ENCODE results near the gene SNORC. TPM values are rescaled to one million over a fixed set of nuclear protein-coding genes. Genes with fewer than 3 reads are reported as not detected.

SNORC gene
- polyA plus RNA-seq, 1 donor (not counting 4 experiments of a cell fraction or from before 2014, with no cell fraction given), result 0.66 TPM

DNA sequence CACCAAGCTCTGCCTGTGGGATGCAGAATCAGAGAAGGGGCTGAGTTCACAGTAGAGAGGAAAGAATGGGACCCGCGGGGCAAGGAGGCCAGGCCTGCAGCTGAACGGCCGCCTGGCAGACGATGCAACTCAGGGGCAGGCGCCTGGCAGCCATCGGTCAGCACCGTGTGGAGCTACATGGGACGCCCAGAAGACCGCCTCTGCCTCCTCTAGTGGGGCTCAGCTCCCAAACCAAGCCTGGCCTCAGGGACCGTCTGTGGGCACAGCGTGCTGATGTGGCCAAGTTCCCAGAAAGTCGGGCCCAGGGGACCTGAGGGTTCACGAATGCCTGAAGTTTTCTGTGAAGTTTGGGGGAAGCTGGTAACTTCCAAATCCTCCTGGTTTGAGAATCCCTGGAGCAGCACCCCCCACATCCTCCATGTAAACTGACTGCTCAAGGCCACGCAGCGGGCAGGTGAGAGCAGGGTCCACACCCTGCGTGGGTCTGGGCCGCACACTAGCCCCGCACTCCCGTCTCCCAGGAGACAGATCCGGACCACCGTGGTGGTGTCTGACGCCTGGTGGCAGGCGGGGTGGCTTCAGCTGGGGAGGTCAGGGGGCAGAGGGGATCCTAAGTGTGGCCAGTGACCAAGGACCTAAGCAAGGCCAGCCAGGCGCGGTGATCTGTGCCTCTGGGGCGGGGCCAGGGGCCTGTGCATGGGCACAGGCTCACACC, 14.6 kb downstream of the SNORC start:
- Histone ChIP-seq H2AFZ (ENCODE audit: control insufficient read depth, low read length) (no peak overlapping the region), H4K20me1 (ENCODE audit: control insufficient read depth, extremely low read depth, insufficient read depth, low read length) (no peaks in the 10 kb centered on the region), H3K9ac (ENCODE audit: control insufficient read depth, extremely low read depth, insufficient read depth, low read length) (no peak overlapping the region), H3K79me2 (ENCODE audit: control insufficient read depth, insufficient read depth, low read length) (no peaks in the 10 kb centered on the region), H3K36me3 (ENCODE audit: control insufficient read depth in 2 of 2, extremely low read depth in 1 of 2, insufficient read depth in 2 of 2, low read length in 2 of 2) (no peaks in the 10 kb centered on the region), H3K4me2 (ENCODE audit: control insufficient read depth, extremely low read depth, insufficient read depth, low read depth, low read length) (no peak overlapping the region), H3K27ac (ENCODE audit: control insufficient read depth, insufficient read depth, low read length) (no peak overlapping the region), H3K4me1 (ENCODE audit: control insufficient read depth, extremely low read depth, insufficient read depth, low read length) (no peaks in the 10 kb centered on the region), H3K9me3 (ENCODE audit: control insufficient read depth, low read depth, low read length) (no peaks in the 10 kb centered on the region), H3K9me1 (ENCODE audit: control insufficient read depth, extremely low read depth, insufficient read depth, low read length) (no peaks in the 10 kb centered on the region), H3K27me3 (ENCODE audit: control insufficient read depth, extremely low read depth, insufficient read depth, low read length) (peaks cover 5% of the 10 kb centered on the region), H3K4me3 (ENCODE audit: control insufficient read depth in 2 of 3, extremely low read depth in 1 of 3, insufficient read depth in 2 of 3, low read depth in 1 of 3, low read length in 3 of 3) (no peak overlapping the region)
- DNase-seq (ENCODE audit: low read depth, low spot score), result no peak
- FAIRE-seq, result no peak
- dilution Hi-C loops (cut with MboI; ENCODE audit: extremely low pct_ligation_motif_present, low sequenced_read_pairs), result no loop called here
- TF ChIP-seq EZH2 (IDR thresholded peaks at IDR 0.05; ENCODE audit: low read length), result no peak
- TF ChIP-seq, protein P1, sequence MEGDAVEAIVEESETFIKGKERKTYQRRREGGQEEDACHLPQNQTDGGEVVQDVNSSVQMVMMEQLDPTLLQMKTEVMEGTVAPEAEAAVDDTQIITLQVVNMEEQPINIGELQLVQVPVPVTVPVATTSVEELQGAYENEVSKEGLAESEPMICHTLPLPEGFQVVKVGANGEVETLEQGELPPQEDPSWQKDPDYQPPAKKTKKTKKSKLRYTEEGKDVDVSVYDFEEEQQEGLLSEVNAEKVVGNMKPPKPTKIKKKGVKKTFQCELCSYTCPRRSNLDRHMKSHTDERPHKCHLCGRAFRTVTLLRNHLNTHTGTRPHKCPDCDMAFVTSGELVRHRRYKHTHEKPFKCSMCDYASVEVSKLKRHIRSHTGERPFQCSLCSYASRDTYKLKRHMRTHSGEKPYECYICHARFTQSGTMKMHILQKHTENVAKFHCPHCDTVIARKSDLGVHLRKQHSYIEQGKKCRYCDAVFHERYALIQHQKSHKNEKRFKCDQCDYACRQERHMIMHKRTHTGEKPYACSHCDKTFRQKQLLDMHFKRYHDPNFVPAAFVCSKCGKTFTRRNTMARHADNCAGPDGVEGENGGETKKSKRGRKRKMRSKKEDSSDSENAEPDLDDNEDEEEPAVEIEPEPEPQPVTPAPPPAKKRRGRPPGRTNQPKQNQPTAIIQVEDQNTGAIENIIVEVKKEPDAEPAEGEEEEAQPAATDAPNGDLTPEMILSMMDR (optimal IDR thresholded peaks at IDR 0.05 in 1 of 3, IDR thresholded peaks at IDR 0.05 in 1 of 3, conservative IDR thresholded peaks at IDR 0.05 in 1 of 3; ENCODE audit: extremely low read depth in 1 of 3, insufficient read depth in 2 of 3, low read length in 3 of 3), result no peak

DNA sequence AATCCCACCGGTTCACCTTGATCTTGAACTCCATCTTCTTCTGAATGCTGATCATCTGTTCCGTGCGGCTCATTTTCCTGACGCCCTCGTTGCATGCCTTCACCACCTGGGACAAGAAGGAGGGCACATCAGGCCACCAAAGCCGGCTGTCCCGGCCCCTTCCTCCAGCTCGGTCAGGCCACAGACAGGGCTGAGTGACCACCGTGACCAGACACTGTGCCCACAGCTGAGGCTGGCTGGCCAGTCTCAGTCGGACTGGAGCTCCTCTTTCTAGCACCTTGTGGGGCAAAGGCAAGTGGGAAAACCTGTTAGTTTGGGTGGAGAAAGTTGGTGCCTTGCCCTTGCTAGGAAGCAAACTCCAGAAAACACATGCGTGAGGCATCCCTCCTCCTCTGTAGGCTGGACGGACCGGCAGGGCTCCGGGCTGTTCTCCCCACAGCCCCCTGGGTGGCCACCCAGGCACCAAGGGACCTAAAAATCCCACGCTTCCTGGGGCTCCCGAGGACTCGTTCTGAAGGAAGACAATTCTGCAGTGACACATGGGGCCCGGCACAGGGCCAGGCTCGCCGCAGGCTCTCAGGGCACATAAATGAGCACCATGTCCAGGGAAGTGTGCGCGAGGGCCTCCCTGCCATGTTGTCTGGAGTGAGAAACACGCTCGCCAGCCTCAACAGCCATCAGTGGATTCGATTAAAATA, 15.3 kb downstream of the SNORC start:
- Histone ChIP-seq H3K4me1 (ENCODE audit: control insufficient read depth, extremely low read depth, insufficient read depth, low read length) (no peaks in the 10 kb centered on the region), H3K27me3 (ENCODE audit: control insufficient read depth, extremely low read depth, insufficient read depth, low read length) (peaks cover 5% of the 10 kb centered on the region), H2AFZ (ENCODE audit: control insufficient read depth, low read length) (no peak overlapping the region), H4K20me1 (ENCODE audit: control insufficient read depth, extremely low read depth, insufficient read depth, low read length) (no peaks in the 10 kb centered on the region), H3K4me2 (ENCODE audit: control insufficient read depth, extremely low read depth, insufficient read depth, low read depth, low read length) (no peak overlapping the region), H3K27ac (ENCODE audit: control insufficient read depth, insufficient read depth, low read length) (no peak overlapping the region), H3K9me1 (ENCODE audit: control insufficient read depth, extremely low read depth, insufficient read depth, low read length) (no peaks in the 10 kb centered on the region), H3K36me3 (ENCODE audit: control insufficient read depth in 2 of 2, extremely low read depth in 1 of 2, insufficient read depth in 2 of 2, low read length in 2 of 2) (no peaks in the 10 kb centered on the region), H3K9me3 (ENCODE audit: control insufficient read depth, low read depth, low read length) (no peaks in the 10 kb centered on the region), H3K9ac (ENCODE audit: control insufficient read depth, extremely low read depth, insufficient read depth, low read length) (no peak overlapping the region), H3K4me3 (ENCODE audit: control insufficient read depth in 2 of 3, extremely low read depth in 1 of 3, insufficient read depth in 2 of 3, low read depth in 1 of 3, low read length in 3 of 3) (no peak overlapping the region), H3K79me2 (ENCODE audit: control insufficient read depth, insufficient read depth, low read length) (no peaks in the 10 kb centered on the region)
- TF ChIP-seq, protein P1 (optimal IDR thresholded peaks at IDR 0.05 in 1 of 3, IDR thresholded peaks at IDR 0.05 in 1 of 3, conservative IDR thresholded peaks at IDR 0.05 in 1 of 3; ENCODE audit: extremely low read depth in 1 of 3, insufficient read depth in 2 of 3, low read length in 3 of 3), result no peak
- no peak for TF ChIP-seq EZH2 (IDR thresholded peaks at IDR 0.05; ENCODE audit: low read length)
- dilution Hi-C loops (cut with MboI; ENCODE audit: extremely low pct_ligation_motif_present, low sequenced_read_pairs), result no loop called here
- FAIRE-seq, result no peak
- DNase-seq (ENCODE audit: low read depth, low spot score), result no peak
